Stimulated activated CD4-positive, alpha-beta T cell treated with anti-CD3 and anti-CD28 coated beads, Interleukin-4, amount 100 ng/mL, for 4 hours (primary cell): ENCODE measurements around the gene DNAAF8.
"Not testable (repeated sequence)": the region's sequence is repeated elsewhere in the genome, so short reads cannot be mapped to it uniquely, and the experiment has no call there.

Source experiments
- DNase-seq, 2 experiments: peaks; one replicate each; pipeline ENCODE4 v3.0.0-alpha.2; 2020

Gene DNAAF8

DNA sequence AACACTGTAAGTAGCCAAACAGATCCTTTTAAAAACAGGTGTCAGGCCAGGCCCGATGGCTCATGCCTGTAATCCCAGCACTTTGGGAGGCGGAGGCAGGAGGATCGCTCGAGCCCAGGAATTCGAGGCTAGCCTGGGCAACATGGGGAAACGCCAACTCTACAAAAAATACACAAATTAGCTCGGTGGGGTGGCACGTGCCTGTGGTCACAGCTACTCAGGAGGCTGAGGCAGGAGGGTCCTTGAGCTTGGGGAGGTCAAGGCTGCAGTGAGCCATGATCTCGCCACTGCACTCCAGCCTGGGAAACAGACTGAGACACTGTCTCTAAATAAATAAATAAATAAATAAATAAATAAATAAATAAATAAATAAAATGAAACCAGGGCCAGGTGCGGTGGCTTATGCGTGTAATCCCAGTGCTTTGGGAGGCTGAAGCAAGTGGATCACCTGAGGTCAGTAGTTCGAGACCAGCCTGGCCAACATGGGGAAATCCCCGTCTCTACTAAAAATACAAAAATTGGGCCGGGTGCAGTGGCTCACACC, 50.2 kb downstream of the DNAAF8 start:
- DNase-seq, result not testable (repeated sequence)

DNA sequence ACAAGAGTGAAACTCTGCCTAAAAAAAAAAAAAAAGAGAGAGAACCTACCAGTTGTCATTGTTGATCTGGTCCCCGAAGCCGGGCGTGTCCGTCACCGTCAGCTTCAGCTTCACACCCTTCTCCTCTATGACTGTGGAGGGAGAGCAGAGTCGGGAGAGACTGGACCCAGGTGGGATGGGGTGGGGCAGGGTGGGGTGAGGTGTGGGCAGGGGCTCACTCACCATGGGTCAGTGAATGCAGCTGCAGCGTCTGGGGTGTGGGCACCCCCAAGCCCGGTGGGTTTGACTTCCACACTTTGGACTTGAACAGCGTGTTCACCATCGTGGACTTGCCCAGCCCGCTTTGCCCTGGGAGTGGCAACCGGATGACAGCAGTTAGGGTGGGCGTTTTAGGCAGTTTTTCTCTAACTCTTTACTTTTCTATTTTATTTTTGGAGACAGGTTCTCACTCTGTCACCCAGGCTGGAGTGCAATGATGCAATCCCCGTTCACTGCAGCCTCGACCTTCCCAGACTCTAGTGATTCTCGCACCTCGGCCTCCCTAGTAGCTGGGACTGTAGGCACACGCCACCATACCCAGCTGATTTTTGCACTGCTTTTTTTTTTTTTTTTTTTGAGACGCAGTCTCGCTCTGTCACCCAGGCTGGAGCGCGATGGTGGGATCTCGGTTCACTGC, 51.6 kb downstream of the DNAAF8 start:
- no peak for DNase-seq

DNA sequence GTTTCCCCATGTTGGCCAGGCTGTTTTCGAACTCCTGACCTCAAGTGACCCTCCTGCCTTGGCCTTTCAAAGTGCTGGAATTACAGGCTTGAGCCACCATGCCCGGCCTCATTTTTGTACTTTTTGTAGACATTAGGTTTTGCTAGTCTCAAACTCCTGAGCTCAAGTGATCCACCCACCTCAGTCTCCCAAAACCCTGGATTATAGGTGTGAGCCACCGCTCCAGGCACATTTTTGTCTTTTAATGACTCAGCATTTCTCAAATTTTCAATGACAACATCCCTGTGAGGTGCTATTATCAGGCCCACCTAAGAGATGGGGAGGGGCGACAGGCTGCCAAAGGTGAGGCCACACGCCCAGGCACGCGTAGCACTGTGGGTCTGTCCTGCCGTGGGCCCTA, 52.7 kb downstream of the DNAAF8 start:
- DNase-seq, result no peak

GRCh38 chr16:4787627-4788482, 53.5 kb downstream of the DNAAF8 start, which contains the start of gene SEPTIN12:
Gene SEPTIN12 (minus strand): TSS chr16:4788345. CDS start chr16:4787645, 700 bp downstream.
- DNase-seq, result no peak

GRCh38 chr16:4788489-4788889, 54.2 kb downstream of the DNAAF8 start:
- DNase-seq, result no peak

- DNase-seq, result no peak
Measured at GRCh38 chr16:4788910-4789309, 54.6 kb downstream of the DNAAF8 start.

DNA sequence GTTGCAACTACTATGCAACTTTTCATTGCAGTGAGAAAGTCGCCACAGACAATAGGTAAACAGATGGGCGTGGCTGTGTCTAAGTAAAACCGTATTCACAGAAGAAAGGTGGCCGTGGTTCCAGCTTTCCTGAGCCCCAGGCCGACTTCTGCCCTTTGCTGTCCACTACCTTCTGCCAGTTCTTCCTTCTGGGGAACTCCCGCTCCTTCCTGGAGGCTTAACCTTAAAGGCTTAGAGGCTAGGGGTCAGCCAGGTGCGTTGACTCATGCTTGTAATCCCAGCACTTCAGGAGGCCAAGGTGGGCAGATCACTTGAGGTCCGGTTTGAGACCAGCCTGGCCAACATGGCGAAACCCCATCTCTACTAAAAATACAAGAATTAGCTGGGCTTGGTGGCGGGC, 55.9 kb downstream of the DNAAF8 start:
- DNase-seq, result no peak

GRCh38 chr16:4790871-4791270, 56.5 kb downstream of the DNAAF8 start:
- no peak for DNase-seq

GRCh38 chr16:4792951-4793513, 58.7 kb downstream of the DNAAF8 start:
- no peak for DNase-seq

- DNase-seq, result no peak
Measured at GRCh38 chr16:4795181-4795827, 61.0 kb downstream of the DNAAF8 start, which contains the start of gene SMIM22. Gene SMIM22 (plus strand): TSS chr16:4795369. CDS start chr16:4795735, 366 bp downstream.

DNA sequence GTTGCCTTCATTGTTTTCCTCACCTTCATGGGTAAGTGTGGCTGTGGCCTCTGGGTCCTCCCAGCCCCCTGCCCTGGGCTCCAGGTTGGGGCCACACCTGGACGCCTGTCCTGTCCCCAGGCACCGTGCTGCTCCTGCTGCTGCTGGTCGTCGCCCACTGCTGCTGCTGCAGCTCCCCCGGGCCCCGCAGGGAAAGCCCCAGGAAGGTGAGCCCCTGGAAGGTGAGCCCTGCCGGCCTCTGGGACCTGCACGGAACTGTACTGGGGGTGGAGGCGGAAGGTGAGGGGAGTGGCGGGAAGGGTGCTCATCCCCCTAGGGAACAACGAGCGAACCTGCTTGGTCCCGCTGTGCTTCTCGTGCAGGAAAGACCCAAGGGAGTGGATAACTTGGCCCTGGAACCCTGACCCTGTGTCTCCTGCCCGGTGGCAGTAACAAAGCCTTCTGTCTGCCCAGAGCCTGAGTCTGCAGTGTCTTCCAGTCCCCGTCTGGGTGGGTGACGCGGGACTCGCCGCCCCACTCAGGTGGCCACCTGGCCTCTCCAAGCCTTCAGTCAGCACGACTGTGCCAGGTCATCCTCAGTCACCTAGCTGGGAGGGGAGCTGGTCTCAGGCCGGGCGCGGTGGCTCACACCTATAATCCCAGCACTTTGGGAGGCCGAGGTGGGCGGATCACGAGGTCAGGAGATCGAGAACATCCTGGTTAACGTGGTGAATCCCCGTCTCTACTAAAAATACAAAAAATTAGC, 61.7 kb downstream of the DNAAF8 start:
- DNase-seq, result no peak

- no peak for DNase-seq
Measured at GRCh38 chr16:4796982-4797804, 62.9 kb downstream of the DNAAF8 start.

GRCh38 chr16:4797805-4798252, 63.5 kb downstream of the DNAAF8 start:
- DNase-seq, result no peak

DNA sequence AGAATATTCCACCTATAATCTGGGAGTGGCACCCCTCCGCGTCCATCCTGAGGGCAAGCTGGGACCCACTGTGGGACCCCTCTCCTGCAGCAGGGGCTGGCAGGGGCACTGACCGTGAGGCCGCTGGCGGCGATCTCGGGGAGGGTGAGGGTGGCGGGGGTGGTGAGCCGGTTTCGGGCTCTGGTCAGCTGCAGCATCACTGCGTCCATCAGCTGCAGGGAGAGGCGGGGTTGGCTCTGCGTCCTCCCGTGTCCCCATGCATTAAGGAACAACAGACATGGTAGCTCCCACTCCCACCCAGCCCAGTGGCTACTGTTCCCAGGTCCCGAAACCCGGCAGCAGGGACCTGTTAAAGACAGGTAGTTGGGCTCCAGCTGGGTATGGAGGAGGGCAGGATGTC, 64.1 kb downstream of the DNAAF8 start:
- no peak for DNase-seq
